ENCODE data around the gene SYNGAP1. TPM values are rescaled to one million over a fixed set of nuclear protein-coding genes. Genes with fewer than 3 reads are reported as not detected.
A peak's percentile ranks its signal among the peaks of the same experiment; 100 is the strongest.

The SYNGAP1 gene
- total and polyA plus RNA-seq, 4 donors: 4.4 to 39.4 (median 24.0) TPM

DNA sequence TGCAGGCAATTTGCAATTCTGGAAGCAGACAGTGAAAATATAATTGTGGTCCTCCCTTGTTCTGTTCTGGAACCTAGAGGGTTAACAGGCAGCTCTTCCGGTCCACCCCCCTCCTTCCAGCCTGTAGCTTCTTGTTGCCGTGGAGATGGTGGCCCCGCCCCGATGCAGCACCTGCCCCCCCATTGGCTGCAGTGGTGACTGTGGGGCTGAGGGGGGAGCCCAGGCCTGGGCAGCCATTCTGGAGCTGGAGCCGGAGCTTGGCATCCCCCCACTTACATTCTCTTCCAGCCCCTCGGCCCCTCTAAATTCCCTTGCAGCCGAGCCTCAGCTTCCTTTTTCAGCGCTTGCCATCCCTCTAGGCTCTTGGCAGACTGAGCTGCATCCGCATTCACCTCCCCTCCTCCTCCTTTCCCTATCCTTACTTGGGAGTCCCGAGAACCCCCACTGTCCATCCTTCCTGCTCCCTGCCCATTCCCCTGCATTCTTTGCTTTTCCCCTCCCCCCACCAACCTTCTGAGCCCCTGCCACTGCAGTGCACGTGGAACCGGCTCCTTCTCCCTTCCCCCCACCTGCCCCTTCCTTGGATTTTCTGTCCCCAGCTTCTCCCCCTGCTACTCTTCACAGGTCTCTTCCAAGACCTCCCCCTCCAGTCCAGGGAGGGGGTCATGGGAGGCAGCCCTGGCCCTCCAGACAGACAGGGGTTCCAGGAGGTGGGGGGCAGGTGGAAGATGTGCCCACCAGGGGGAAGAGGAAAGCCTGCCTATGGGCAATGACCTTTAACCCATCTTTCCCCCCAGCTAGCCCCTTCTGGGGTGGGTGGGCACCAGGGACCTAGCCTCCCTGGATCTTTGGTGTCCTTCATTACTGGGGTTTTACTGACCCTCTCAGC lies 11.4 kb downstream of the SYNGAP1 start:
- intact Hi-C loops (cut with DNase I): no loop called here
- no peak overlapping the region for H3K27ac ChIP-seq (ENCODE audit: low read depth in 1 of 2, low read length in 2 of 2)

DNA sequence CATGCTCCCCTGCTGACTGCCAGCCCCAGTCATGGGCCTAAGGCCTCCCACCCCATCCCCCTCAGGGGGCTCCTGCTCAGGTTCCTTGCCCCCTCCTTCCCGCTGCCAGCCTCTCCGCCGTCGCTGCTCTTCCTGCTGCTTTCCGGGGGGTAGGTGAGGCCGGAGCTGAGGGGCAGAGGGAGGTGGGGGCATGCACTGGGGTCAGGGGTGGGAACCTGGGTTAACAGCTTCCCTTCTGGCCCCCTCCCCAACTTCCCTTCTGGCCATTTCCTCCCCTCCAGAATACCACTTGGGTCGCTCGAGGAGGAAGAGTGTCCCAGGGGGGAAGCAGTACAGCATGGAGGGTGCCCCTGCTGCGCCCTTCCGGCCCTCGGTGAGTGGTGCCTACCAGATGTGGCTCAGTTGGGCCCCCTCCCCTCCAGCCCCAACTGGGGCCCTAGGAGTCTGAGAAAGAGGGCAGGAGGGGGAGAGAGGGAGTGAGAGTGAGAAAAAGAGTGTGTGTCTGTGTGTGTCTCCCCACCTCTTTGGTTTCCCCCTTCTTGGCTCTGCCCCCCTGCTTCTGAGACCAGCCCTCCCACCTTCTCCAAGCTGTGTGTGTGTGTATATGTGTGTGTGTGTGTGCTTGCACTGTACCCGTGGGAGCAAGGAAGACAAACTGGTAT lies 12.1 kb downstream of the SYNGAP1 start:
- Histone ChIP-seq H3K36me3 (ENCODE audit: control insufficient read depth in 1 of 2, insufficient read depth in 2 of 2, low read length in 1 of 2) (peaks cover 0 to 4% of the 10 kb centered on the region in 2 donors), H3K9me3 (ENCODE audit: control insufficient read depth, low read length) (no peaks in the 10 kb centered on the region), H3K4me3 (ENCODE audit: low read length in 2 of 2) (no peak overlapping the region), H3K27ac (ENCODE audit: low read depth in 1 of 2, low read length in 2 of 2) (no peak overlapping the region), H3K27me3 (ENCODE audit: control insufficient read depth in 1 of 2, insufficient read depth in 2 of 2, low read length in 1 of 2) (no peaks in the 10 kb centered on the region), H3K4me1 (ENCODE audit: control insufficient read depth in 1 of 2, insufficient read depth in 2 of 2, low read length in 2 of 2) (no peaks in the 10 kb centered on the region)
- intact Hi-C loops (cut with DNase I): loop anchor here in 1 of 2 donors (2.0 kb wide), 1 partner anchor 45 kb away; no protein-coding TSS in a partner anchor
- DNase-seq (peak in 1 of 2 donors; percentile 53), ATAC-seq (ENCODE audit: low FRiP score) (no peak)
- 67 to 68% methylated on average over 10 to 12 of the region's 12 CpGs for WGBS, 2 donors

More for the DNA sequence above, 11.4 kb downstream of the SYNGAP1 start:
- no peaks in the 10 kb centered on the region for H3K9me3 ChIP-seq (ENCODE audit: control insufficient read depth, low read length)
- ATAC-seq (ENCODE audit: low FRiP score) (no peak), DNase-seq (peak; percentile 43 to 89)
- peaks cover 0 to 4% of the 10 kb centered on the region in 2 donors for H3K36me3 ChIP-seq (ENCODE audit: control insufficient read depth in 1 of 2, insufficient read depth in 2 of 2, low read length in 1 of 2)
- no peaks in the 10 kb centered on the region for H3K4me1 ChIP-seq (ENCODE audit: control insufficient read depth in 1 of 2, insufficient read depth in 2 of 2, low read length in 2 of 2)
- H3K27me3 ChIP-seq (ENCODE audit: control insufficient read depth in 1 of 2, insufficient read depth in 2 of 2, low read length in 1 of 2): no peaks in the 10 kb centered on the region
- WGBS, 2 donors: 3 to 6% methylated on average over 10 to 12 of the region's 12 CpGs
- no peak overlapping the region for H3K4me3 ChIP-seq (ENCODE audit: low read length in 2 of 2)

DNA sequence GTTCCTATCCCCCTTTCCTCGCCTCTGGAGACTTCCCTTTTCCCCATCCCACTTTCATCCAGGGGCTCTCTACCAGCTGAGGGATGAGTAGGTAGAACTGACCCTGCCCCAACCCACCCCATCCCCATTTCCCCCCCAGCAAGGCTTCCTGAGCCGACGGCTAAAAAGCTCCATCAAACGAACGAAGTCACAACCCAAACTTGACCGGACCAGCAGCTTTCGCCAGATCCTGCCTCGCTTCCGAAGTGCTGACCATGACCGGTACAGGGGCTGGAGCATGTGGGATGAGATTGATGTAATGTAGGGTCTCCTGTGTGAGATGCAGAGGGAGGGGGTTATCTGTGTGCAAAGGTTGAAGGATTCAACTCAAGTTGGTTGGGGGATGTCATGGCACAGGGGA lies 12.7 kb downstream of the SYNGAP1 start:
- DNase-seq (peak in 1 of 2 donors; percentile 51), ATAC-seq (ENCODE audit: low FRiP score) (no peak)
- Histone ChIP-seq H3K27me3 (ENCODE audit: control insufficient read depth in 1 of 2, insufficient read depth in 2 of 2, low read length in 1 of 2) (no peaks in the 10 kb centered on the region), H3K4me3 (ENCODE audit: low read length in 2 of 2) (no peak overlapping the region), H3K27ac (ENCODE audit: low read depth in 1 of 2, low read length in 2 of 2) (no peak overlapping the region), H3K4me1 (ENCODE audit: control insufficient read depth in 1 of 2, insufficient read depth in 2 of 2, low read length in 2 of 2) (no peaks in the 10 kb centered on the region), H3K9me3 (ENCODE audit: control insufficient read depth, low read length) (no peaks in the 10 kb centered on the region), H3K36me3 (ENCODE audit: control insufficient read depth in 1 of 2, insufficient read depth in 2 of 2, low read length in 1 of 2) (peaks cover 0 to 5% of the 10 kb centered on the region in 2 donors)
- intact Hi-C loops (cut with DNase I): loop anchor here in 1 of 2 donors (2.0 kb wide), 1 partner anchor 46 kb away; no protein-coding TSS in a partner anchor
- 72 to 78% methylated on average over 10 of the region's 10 CpGs for WGBS, 2 donors

DNA sequence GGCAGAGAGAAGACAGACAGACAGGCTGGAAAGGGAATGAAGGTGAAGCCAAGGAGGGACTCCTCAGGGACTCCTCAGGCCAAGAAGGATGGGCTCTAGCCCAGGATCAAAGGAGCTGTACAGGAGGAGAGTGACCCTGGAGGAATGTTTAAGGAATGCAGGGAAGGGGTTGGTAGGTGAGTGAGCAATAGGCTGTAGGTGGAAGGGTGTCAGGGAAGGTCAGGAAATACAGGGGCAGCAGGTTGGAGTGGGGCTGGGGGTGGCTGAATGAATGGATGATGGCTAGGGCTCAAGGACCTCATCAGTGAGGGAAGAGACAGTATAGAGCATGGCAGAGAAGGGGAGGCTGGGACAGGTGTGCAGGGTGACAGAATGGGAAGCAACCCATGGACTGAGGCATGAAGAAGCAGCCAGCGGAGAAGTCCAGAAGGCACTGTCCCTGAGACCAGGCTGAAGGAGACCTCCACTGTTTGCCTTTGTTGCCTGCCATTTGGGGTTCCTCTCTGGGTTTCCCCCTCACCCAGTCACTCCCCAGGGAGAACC lies 13.2 kb downstream of the SYNGAP1 start:
- H3K27ac ChIP-seq (ENCODE audit: low read depth in 1 of 2, low read length in 2 of 2): no peak overlapping the region
- ATAC-seq (ENCODE audit: low FRiP score): no peak
- H3K4me1 ChIP-seq (ENCODE audit: control insufficient read depth in 1 of 2, insufficient read depth in 2 of 2, low read length in 2 of 2): no peaks in the 10 kb centered on the region

DNA sequence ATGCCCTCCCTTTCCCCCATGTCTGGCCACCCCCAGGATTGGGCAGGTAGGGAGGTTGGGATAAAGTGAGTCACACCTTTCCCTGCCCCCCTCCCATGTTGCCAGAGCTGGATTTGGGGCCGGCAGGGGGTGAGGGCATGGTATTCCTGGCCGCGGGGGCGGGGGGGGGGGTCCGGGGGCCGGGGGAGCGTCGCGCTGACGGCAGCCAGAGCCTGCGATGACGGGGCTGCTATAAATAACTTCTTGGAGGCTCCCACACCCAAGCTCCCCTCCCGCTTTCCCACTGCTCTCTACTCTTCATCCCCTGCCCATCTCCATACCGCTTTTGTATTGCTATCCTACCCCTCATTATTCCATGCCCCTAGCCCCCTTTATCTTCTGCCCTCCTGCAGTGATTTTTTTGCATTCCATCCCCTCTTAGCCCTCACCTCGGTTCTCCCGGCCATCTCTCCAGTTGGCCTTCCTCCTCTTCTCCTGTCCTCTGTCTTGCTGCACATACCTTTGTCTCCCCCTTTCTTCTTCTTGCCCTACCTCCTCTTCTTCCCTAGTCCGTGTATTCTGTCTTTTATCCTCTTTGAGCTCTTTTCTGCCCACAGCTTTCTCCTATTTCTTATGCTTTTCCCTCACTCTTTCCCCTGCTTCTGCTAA lies 13.8 kb downstream of the SYNGAP1 start:
- 4 to 6% methylated on average over 7 to 16 of the region's 17 CpGs for WGBS, 2 donors
- DNase-seq: no peak
- H3K4me3 ChIP-seq (ENCODE audit: low read length in 2 of 2): no peak overlapping the region
- no peaks in the 10 kb centered on the region for H3K9me3 ChIP-seq (ENCODE audit: control insufficient read depth, low read length)
- H3K27me3 ChIP-seq (ENCODE audit: control insufficient read depth in 1 of 2, insufficient read depth in 2 of 2, low read length in 1 of 2): no peaks in the 10 kb centered on the region
- intact Hi-C loops (cut with DNase I): loop anchor here in 1 of 2 donors (2.0 kb wide), 1 partner anchor 47 kb away; no protein-coding TSS in a partner anchor
- H3K36me3 ChIP-seq (ENCODE audit: control insufficient read depth in 1 of 2, insufficient read depth in 2 of 2, low read length in 1 of 2): peaks cover 0 to 10% of the 10 kb centered on the region in 2 donors
- peak; percentile 50 for ATAC-seq (ENCODE audit: low FRiP score)
- no peaks in the 10 kb centered on the region for H3K4me1 ChIP-seq (ENCODE audit: control insufficient read depth in 1 of 2, insufficient read depth in 2 of 2, low read length in 2 of 2)
- H3K27ac ChIP-seq (ENCODE audit: low read depth in 1 of 2, low read length in 2 of 2): no peak overlapping the region

More for the DNA sequence above, 13.2 kb downstream of the SYNGAP1 start:
- no peak overlapping the region for H3K4me3 ChIP-seq (ENCODE audit: low read length in 2 of 2)
- 91 to 100% methylated on average over 1 of the region's 1 CpG for WGBS, 2 donors
- intact Hi-C loops (cut with DNase I): loop anchor here in 1 of 2 donors (2.0 kb wide), 1 partner anchor 46 kb away; no protein-coding TSS in a partner anchor
- H3K27me3 ChIP-seq (ENCODE audit: control insufficient read depth in 1 of 2, insufficient read depth in 2 of 2, low read length in 1 of 2): no peaks in the 10 kb centered on the region
- peak in 1 of 2 donors; percentile 62 for DNase-seq
- H3K9me3 ChIP-seq (ENCODE audit: control insufficient read depth, low read length): no peaks in the 10 kb centered on the region
- peaks cover 0 to 9% of the 10 kb centered on the region in 2 donors for H3K36me3 ChIP-seq (ENCODE audit: control insufficient read depth in 1 of 2, insufficient read depth in 2 of 2, low read length in 1 of 2)

DNA sequence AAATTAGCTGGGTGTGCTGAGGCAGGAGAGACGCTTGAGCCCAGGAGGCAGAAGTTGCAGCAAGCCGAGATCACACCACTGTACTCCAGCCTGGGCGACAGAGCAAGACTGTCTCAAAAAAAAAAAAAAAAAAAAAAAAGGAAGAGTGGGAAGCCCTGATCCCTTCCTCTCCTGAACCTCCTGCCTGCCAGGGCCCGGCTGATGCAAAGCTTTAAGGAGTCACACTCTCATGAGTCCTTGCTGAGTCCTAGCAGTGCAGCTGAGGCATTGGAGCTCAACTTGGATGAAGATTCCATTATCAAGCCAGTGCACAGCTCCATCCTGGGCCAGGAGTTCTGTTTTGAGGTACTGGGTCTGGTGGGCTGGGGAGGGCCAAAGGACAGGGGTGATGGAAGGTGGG lies 15.1 kb downstream of the SYNGAP1 start:
- Histone ChIP-seq H3K27me3 (ENCODE audit: control insufficient read depth in 1 of 2, insufficient read depth in 2 of 2, low read length in 1 of 2) (no peaks in the 10 kb centered on the region), H3K4me3 (ENCODE audit: low read length in 2 of 2) (no peak overlapping the region), H3K4me1 (ENCODE audit: control insufficient read depth in 1 of 2, insufficient read depth in 2 of 2, low read length in 2 of 2) (no peaks in the 10 kb centered on the region), H3K36me3 (ENCODE audit: control insufficient read depth in 1 of 2, insufficient read depth in 2 of 2, low read length in 1 of 2) (peaks cover 0 to 10% of the 10 kb centered on the region in 2 donors), H3K27ac (ENCODE audit: low read depth in 1 of 2, low read length in 2 of 2) (no peak overlapping the region), H3K9me3 (ENCODE audit: control insufficient read depth, low read length) (no peaks in the 10 kb centered on the region)
- 77 to 88% methylated on average over 4 of the region's 4 CpGs for WGBS, 2 donors
- intact Hi-C loops (cut with DNase I): no loop called here
- ATAC-seq (ENCODE audit: low FRiP score): no peak
- no peak for DNase-seq

DNA sequence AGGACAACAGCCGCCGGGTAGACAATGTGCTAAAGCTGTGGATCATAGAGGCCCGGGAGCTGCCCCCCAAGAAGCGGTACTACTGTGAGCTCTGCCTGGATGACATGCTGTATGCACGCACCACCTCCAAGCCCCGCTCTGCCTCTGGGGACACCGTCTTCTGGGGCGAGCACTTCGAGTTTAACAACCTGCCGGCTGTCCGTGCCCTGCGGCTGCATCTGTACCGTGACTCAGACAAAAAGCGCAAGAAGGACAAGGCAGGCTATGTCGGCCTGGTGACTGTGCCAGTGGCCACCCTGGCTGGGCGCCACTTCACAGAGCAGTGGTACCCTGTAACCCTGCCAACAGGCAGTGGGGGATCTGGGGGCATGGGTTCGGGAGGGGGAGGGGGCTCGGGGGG lies 17.8 kb downstream of the SYNGAP1 start:
- 91 to 92% methylated on average over 18 of the region's 18 CpGs for WGBS, 2 donors
- Histone ChIP-seq H3K4me1 (ENCODE audit: control insufficient read depth in 1 of 2, insufficient read depth in 2 of 2, low read length in 2 of 2) (no peaks in the 10 kb centered on the region), H3K27ac (ENCODE audit: low read depth in 1 of 2, low read length in 2 of 2) (no peak overlapping the region), H3K9me3 (ENCODE audit: control insufficient read depth, low read length) (no peaks in the 10 kb centered on the region), H3K4me3 (ENCODE audit: low read length in 2 of 2) (no peak overlapping the region), H3K27me3 (ENCODE audit: control insufficient read depth in 1 of 2, insufficient read depth in 2 of 2, low read length in 1 of 2) (no peaks in the 10 kb centered on the region), H3K36me3 (ENCODE audit: control insufficient read depth in 1 of 2, insufficient read depth in 2 of 2, low read length in 1 of 2) (peaks cover 0 to 18% of the 10 kb centered on the region in 2 donors)
- no peak for DNase-seq
- no peak for ATAC-seq (ENCODE audit: low FRiP score)
- intact Hi-C loops (cut with DNase I): no loop called here

DNA sequence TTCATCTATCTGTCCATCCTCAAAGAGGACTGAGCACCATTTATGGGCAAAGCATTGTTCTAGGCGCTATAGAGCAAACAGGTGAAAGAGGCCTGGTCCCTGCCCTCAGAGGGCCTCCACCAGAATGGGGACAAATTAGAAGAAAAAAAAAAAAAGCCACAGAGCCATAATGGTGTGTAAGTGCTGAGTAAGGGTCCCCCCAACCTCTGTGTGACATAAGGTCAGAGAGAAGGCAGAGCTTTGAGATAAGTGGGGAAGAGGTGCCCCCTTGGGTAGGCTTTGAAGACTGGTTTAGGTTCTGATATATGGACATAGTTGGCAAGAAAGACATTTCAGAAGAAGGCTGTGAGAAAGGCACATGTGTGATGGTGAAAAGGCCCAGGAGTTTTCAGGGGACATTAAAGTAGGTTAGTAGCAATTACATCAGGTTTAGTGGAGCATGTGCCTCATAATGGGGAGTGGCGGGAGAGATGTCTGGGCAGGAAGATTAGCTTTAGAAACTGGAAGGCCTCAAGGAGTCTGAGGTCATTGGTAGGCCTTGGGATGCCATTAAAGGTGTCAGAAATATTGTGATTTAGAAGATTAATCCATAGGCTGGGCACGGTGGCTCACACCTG lies 19.2 kb downstream of the SYNGAP1 start:
- no peaks in the 10 kb centered on the region for H3K9me3 ChIP-seq (ENCODE audit: control insufficient read depth, low read length)
- H3K27ac ChIP-seq (ENCODE audit: low read depth in 1 of 2, low read length in 2 of 2): no peak overlapping the region
- ATAC-seq (ENCODE audit: low FRiP score) (no peak), DNase-seq (no peak)
- intact Hi-C loops (cut with DNase I): no loop called here
- H3K36me3 ChIP-seq (ENCODE audit: control insufficient read depth in 1 of 2, insufficient read depth in 2 of 2, low read length in 1 of 2): peaks cover 0 to 23% of the 10 kb centered on the region in 2 donors
- 95 to 97% methylated on average over 3 of the region's 3 CpGs for WGBS, 2 donors
- no peaks in the 10 kb centered on the region for H3K4me1 ChIP-seq (ENCODE audit: control insufficient read depth in 1 of 2, insufficient read depth in 2 of 2, low read length in 2 of 2)
- no peaks in the 10 kb centered on the region for H3K27me3 ChIP-seq (ENCODE audit: control insufficient read depth in 1 of 2, insufficient read depth in 2 of 2, low read length in 1 of 2)
- no peak overlapping the region for H3K4me3 ChIP-seq (ENCODE audit: low read length in 2 of 2)
